HepG2 (cell line): ENCODE measurements around the gene FAM83G. TPM values are rescaled to one million over a fixed set of nuclear protein-coding genes. Genes with fewer than 3 reads are reported as not detected.

Experiments
- NRL ChIP-seq: sonication (generic); formaldehyde crosslinking; IDR thresholded peaks from 2 replicates; pipeline ENCODE4 v1.5.0; 2020; ENCODE audit warnings: missing genetic modification reagents, mild to moderate bottlenecking, moderate library complexity, borderline replicate concordance
- polyA plus RNA-seq, 8 experiments: library from polyadenylated mRNA; depleted of rRNA in 3 of 8; stranded (reverse) in 7 of 8; unstranded in 1 of 8; fragments of >200 nt; fragmentation: Illumina TruSeq in 4 of 8; extraction: Trizol in 4 of 8; gene quantifications; 2 replicates each; pipeline versions ENCODE4 v1.2.1 to v1.2.3, GENCODE V29; 2011 to 2016; ENCODE audit warnings: low read depth in 4 of 8, missing spikeins in 1 of 8, mixed read lengths in 1 of 8; ENCODE audit not compliant: insufficient read depth in 1 of 8
- total RNA-seq, 5 experiments: library from RNA; depleted of rRNA; stranded (reverse); fragments of >200 nt; fragmentation: Illumina TruSeq; extraction: Trizol; gene quantifications; 2 replicates each; pipeline ENCODE4 v1.2.3, GENCODE V29; 2016; ENCODE audit warnings: low read depth in 1 of 5
- TF ChIP-seq, protein P1 (sequence below): sonication (generic); formaldehyde crosslinking; IDR thresholded peaks from 2 replicates; pipeline ENCODE4 v1.5.1; 2020; ENCODE audit warnings: missing genetic modification reagents, mild to moderate bottlenecking, borderline replicate concordance
- TF ChIP-seq, protein P2 (sequence below): IDR thresholded peaks from 2 replicates; pipeline ENCODE4 v1.6.1; 2012; ENCODE audit warnings: low read length, improper control_type of control experiment
- TF ChIP-seq, protein P3 (sequence below): IDR thresholded peaks from 2 replicates; pipeline ENCODE4 v1.6.1; 2016; ENCODE audit warnings: low read depth, borderline replicate concordance
- TF ChIP-seq, protein P4 (sequence below): fragments of 450-650 bp; IDR thresholded peaks from 2 replicates; pipeline ENCODE4 v1.6.1; 2017
- TF ChIP-seq, protein P5 (sequence below): sonication (generic); formaldehyde crosslinking; IDR thresholded peaks from 2 replicates; pipeline ENCODE4 v1.5.1; 2020; ENCODE audit warnings: mild to moderate bottlenecking, missing genetic modification reagents, borderline replicate concordance
- TF ChIP-seq, protein P6 (sequence below): sonication (generic); formaldehyde crosslinking; conservative IDR thresholded peaks from 2 replicates; pipeline ENCODE4 v1.8.0; 2022; ENCODE audit warnings: mild to moderate bottlenecking, moderate library complexity, missing genetic modification reagents
- TF ChIP-seq, protein P7 (sequence below): sonication (generic); formaldehyde crosslinking; IDR thresholded peaks from 2 replicates; pipeline ENCODE4 v1.4.0; 2020; ENCODE audit warnings: low read depth, mild to moderate bottlenecking, missing genetic modification reagents

Gene FAM83G
- total and polyA plus RNA-seq, 2 of the 13 experiments (the other 11 are each of a cell fraction or from before 2014, with no cell fraction given) = 13.7 to 18.6 TPM

DNA sequence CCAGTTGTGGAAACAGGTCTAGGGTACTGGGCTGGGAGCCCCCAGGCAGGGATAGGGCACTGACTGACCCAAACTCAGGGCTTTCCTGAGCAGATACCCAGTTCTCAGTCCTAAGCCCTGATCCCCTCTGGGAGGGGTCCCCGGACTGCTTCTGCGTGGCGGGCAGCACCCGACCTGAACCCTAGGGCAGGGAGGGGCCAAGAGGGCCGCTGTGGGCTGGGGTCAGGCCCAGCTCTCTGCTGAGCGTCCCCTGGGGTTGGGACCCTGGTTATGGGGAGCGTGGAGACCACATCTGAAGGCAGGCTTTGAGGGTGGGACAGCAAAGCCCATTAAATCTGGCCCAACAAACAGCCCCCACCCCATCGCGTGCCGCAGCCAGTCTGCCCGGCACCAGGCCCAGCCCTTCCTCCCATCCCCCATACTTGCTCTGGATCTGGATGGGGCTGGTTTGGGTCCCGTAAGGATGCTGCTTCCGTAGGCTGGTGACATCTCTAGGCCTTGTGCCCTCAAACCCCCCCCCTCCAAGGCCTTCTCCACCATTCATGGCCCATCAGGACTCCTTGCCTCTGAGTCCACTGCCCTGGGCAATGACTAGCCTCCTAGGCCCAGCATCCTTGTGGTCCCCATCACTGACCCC, 691 bp upstream of the FAM83G start (continued):
- TF ChIP-seq, protein P1, sequence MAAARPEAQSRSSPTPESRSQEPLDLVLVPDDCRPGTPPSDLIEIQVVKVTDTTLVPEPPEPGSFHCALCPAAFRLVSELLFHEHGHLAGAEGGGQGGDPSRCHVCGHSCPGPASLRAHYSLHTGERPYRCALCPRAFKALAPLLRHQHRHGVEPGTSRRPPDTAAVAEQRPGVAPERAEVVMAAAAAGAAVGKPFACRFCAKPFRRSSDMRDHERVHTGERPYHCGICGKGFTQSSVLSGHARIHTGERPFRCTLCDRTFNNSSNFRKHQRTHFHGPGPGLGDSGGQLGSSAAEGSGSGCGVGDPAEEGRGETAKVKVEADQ = peak; percentile 85; the same call in 1 of the 2 replicates
- TF ChIP-seq NRL (CRISPR knock-in tag) = 0 out of 2 replicates have a peak, but pooled peaks have one; percentile 22
- TF ChIP-seq, protein P2, sequence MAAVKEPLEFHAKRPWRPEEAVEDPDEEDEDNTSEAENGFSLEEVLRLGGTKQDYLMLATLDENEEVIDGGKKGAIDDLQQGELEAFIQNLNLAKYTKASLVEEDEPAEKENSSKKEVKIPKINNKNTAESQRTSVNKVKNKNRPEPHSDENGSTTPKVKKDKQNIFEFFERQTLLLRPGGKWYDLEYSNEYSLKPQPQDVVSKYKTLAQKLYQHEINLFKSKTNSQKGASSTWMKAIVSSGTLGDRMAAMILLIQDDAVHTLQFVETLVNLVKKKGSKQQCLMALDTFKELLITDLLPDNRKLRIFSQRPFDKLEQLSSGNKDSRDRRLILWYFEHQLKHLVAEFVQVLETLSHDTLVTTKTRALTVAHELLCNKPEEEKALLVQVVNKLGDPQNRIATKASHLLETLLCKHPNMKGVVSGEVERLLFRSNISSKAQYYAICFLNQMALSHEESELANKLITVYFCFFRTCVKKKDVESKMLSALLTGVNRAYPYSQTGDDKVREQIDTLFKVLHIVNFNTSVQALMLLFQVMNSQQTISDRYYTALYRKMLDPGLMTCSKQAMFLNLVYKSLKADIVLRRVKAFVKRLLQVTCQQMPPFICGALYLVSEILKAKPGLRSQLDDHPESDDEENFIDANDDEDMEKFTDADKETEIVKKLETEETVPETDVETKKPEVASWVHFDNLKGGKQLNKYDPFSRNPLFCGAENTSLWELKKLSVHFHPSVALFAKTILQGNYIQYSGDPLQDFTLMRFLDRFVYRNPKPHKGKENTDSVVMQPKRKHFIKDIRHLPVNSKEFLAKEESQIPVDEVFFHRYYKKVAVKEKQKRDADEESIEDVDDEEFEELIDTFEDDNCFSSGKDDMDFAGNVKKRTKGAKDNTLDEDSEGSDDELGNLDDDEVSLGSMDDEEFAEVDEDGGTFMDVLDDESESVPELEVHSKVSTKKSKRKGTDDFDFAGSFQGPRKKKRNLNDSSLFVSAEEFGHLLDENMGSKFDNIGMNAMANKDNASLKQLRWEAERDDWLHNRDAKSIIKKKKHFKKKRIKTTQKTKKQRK = no peak
- TF ChIP-seq, protein P3, sequence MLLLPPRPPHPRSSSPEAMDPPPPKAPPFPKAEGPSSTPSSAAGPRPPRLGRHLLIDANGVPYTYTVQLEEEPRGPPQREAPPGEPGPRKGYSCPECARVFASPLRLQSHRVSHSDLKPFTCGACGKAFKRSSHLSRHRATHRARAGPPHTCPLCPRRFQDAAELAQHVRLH (CRISPR knock-in tag) = 0 out of 2 replicates have a peak, but pooled peaks have one; percentile 39
- TF ChIP-seq, protein P4, sequence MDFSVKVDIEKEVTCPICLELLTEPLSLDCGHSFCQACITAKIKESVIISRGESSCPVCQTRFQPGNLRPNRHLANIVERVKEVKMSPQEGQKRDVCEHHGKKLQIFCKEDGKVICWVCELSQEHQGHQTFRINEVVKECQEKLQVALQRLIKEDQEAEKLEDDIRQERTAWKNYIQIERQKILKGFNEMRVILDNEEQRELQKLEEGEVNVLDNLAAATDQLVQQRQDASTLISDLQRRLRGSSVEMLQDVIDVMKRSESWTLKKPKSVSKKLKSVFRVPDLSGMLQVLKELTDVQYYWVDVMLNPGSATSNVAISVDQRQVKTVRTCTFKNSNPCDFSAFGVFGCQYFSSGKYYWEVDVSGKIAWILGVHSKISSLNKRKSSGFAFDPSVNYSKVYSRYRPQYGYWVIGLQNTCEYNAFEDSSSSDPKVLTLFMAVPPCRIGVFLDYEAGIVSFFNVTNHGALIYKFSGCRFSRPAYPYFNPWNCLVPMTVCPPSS = no peak
- TF ChIP-seq, protein P5, sequence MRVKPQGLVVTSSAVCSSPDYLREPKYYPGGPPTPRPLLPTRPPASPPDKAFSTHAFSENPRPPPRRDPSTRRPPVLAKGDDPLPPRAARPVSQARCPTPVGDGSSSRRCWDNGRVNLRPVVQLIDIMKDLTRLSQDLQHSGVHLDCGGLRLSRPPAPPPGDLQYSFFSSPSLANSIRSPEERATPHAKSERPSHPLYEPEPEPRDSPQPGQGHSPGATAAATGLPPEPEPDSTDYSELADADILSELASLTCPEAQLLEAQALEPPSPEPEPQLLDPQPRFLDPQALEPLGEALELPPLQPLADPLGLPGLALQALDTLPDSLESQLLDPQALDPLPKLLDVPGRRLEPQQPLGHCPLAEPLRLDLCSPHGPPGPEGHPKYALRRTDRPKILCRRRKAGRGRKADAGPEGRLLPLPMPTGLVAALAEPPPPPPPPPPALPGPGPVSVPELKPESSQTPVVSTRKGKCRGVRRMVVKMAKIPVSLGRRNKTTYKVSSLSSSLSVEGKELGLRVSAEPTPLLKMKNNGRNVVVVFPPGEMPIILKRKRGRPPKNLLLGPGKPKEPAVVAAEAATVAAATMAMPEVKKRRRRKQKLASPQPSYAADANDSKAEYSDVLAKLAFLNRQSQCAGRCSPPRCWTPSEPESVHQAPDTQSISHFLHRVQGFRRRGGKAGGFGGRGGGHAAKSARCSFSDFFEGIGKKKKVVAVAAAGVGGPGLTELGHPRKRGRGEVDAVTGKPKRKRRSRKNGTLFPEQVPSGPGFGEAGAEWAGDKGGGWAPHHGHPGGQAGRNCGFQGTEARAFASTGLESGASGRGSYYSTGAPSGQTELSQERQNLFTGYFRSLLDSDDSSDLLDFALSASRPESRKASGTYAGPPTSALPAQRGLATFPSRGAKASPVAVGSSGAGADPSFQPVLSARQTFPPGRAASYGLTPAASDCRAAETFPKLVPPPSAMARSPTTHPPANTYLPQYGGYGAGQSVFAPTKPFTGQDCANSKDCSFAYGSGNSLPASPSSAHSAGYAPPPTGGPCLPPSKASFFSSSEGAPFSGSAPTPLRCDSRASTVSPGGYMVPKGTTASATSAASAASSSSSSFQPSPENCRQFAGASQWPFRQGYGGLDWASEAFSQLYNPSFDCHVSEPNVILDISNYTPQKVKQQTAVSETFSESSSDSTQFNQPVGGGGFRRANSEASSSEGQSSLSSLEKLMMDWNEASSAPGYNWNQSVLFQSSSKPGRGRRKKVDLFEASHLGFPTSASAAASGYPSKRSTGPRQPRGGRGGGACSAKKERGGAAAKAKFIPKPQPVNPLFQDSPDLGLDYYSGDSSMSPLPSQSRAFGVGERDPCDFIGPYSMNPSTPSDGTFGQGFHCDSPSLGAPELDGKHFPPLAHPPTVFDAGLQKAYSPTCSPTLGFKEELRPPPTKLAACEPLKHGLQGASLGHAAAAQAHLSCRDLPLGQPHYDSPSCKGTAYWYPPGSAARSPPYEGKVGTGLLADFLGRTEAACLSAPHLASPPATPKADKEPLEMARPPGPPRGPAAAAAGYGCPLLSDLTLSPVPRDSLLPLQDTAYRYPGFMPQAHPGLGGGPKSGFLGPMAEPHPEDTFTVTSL = no peak; the same call in 1 of the 2 replicates
- TF ChIP-seq, protein P6, sequence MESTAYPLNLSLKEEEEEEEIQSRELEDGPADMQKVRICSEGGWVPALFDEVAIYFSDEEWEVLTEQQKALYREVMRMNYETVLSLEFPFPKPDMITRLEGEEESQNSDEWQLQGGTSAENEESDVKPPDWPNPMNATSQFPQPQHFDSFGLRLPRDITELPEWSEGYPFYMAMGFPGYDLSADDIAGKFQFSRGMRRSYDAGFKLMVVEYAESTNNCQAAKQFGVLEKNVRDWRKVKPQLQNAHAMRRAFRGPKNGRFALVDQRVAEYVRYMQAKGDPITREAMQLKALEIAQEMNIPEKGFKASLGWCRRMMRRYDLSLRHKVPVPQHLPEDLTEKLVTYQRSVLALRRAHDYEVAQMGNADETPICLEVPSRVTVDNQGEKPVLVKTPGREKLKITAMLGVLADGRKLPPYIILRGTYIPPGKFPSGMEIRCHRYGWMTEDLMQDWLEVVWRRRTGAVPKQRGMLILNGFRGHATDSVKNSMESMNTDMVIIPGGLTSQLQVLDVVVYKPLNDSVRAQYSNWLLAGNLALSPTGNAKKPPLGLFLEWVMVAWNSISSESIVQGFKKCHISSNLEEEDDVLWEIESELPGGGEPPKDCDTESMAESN (CRISPR knock-in tag) = peak; percentile 75; the same call in 1 of the 2 replicates
- TF ChIP-seq, protein P7, sequence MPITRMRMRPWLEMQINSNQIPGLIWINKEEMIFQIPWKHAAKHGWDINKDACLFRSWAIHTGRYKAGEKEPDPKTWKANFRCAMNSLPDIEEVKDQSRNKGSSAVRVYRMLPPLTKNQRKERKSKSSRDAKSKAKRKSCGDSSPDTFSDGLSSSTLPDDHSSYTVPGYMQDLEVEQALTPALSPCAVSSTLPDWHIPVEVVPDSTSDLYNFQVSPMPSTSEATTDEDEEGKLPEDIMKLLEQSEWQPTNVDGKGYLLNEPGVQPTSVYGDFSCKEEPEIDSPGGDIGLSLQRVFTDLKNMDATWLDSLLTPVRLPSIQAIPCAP = no peak
